Measurements from ENCODE around the gene PIK3CD.

The PIK3CD gene

GRCh38 chr1:9766759-9767442, 115.4 kb downstream of the PIK3CD start:
- peak in 3 of 51 donors; percentile 14 to 61 (median 23) for DNase-seq

GRCh38 chr1:9767964-9768668, 116.6 kb downstream of the PIK3CD start:
- no peak for DNase-seq

GRCh38 chr1:9768983-9769382, 117.5 kb downstream of the PIK3CD start:
- no peak for DNase-seq

- no peak for DNase-seq
These were observed 118.8 kb downstream of the PIK3CD start for GRCh38 chr1:9770298-9770697.

- no peak for DNase-seq
These were observed 123.5 kb downstream of the PIK3CD start for GRCh38 chr1:9774712-9775679.

- DNase-seq, result no peak
These were observed 125.2 kb downstream of the PIK3CD start for GRCh38 chr1:9776685-9777084.
